SK-N-SH (cell line): ENCODE measurements around the gene B3GALNT2. TPM values are rescaled to one million over a fixed set of nuclear protein-coding genes. Genes with fewer than 3 reads are reported as not detected.

Source experiments
- CTCF ChIA-PET: fragments of 300-600, 350-600 bp; formaldehyde crosslinking; extraction: SDS; loops from one replicate; lab custom pipeline; 2021; lab: Yijun Ruan, JAX
- POLR2A ChIA-PET: fragments of 350-600 bp; sonication (Branson Sonifier 250); formaldehyde crosslinking; extraction: SDS; loops from one replicate; lab custom pipeline; 2020; ENCODE audit warnings: antibody characterized with exemption, inconsistent platforms; lab: Yijun Ruan, JAX
- DNase-seq: peaks from one replicate; pipeline ENCODE4 v3.0.0; 2012
- H2AFZ ChIP-seq: fragments of 200-600 bp; sonication (generic); 2 replicates; pipeline ENCODE4 v1.8.1; 2016; ENCODE audit warnings: antibody characterized with exemption, mild to moderate bottlenecking, low read depth
- H3F3A ChIP-seq: fragments of 200-600 bp; sonication (generic); replicated peaks from 2 replicates; pipeline ENCODE3; 2016; ENCODE audit warnings: antibody characterized with exemption, mild to moderate bottlenecking; ENCODE audit not compliant: insufficient read depth
- H3K27ac ChIP-seq, 2 experiments: fragments of 200-500 bp in 1 of 2; fragments of 200-600 bp in 1 of 2; sonication (Bioruptor generic) in 1 of 2; sonication (generic), shearing (Covaris generic) in 1 of 2; 2 replicates each; pipeline versions ENCODE4 v1.5.1 to v1.6.1; 2014 to 2016; ENCODE audit warnings: low read depth in 2 of 2, inconsistent platforms in 1 of 2, low read length in 1 of 2, mild to moderate bottlenecking in 1 of 2, mixed read lengths in 1 of 2
- H3K27me3 ChIP-seq: fragments of 200-600 bp; sonication (generic), shearing (Covaris generic); 2 replicates; pipeline ENCODE4 v1.6.1; 2016; ENCODE audit warnings: mixed run types; ENCODE audit not compliant: insufficient read depth
- H3K36me3 ChIP-seq, 2 experiments: fragments of 200-500 bp in 1 of 2; fragments of 200-600 bp in 1 of 2; sonication (Bioruptor generic) in 1 of 2; sonication (generic) in 1 of 2; replicated peaks in 1 of 2; 2 replicates each; pipeline versions ENCODE3 to v1.5.1; 2014 to 2016; ENCODE audit warnings: low read length in 1 of 2, mild to moderate bottlenecking in 1 of 2; ENCODE audit not compliant: insufficient read depth in 2 of 2, control insufficient read depth in 1 of 2
- H3K4me1 ChIP-seq, 2 experiments: fragments of 200-500 bp in 1 of 2; fragments of 200-600 bp in 1 of 2; sonication (Bioruptor generic) in 1 of 2; sonication (generic), shearing (Covaris generic) in 1 of 2; 2 replicates each; pipeline versions ENCODE4 v1.5.1 to v1.6.1; 2014 to 2016; ENCODE audit warnings: low read depth in 1 of 2, low read length in 1 of 2, mixed run types in 1 of 2; ENCODE audit not compliant: insufficient read depth in 2 of 2, control insufficient read depth in 1 of 2
- H3K4me2 ChIP-seq: fragments of 200-600 bp; sonication (generic), shearing (Covaris generic); 2 replicates; pipeline ENCODE4 v1.6.1; 2017; ENCODE audit warnings: mixed run types
- H3K4me3 ChIP-seq, 2 experiments: fragments of 200-500 bp in 1 of 2; fragments of 200-600 bp in 1 of 2; sonication (Bioruptor generic) in 1 of 2; sonication (generic), shearing (Covaris generic) in 1 of 2; 2 replicates each; pipeline versions ENCODE4 v1.5.1 to v1.8.1; 2014 to 2016; ENCODE audit warnings: low read depth in 2 of 2, inconsistent platforms in 1 of 2, low read length in 1 of 2, mild to moderate bottlenecking in 1 of 2, mixed read lengths in 1 of 2, moderate library complexity in 1 of 2
- H3K79me2 ChIP-seq: fragments of 200-600 bp; sonication (generic); 2 replicates; pipeline ENCODE4 v1.8.1; 2017; ENCODE audit warnings: mild to moderate bottlenecking; ENCODE audit not compliant: insufficient read depth
- H3K9ac ChIP-seq: fragments of 200-600 bp; sonication (generic); 2 replicates; pipeline ENCODE4 v1.6.1; 2017; ENCODE audit warnings: mixed run types
- H3K9me2 ChIP-seq: fragments of 200-600 bp; sonication (generic); 2 replicates; pipeline ENCODE4 v1.6.1; 2017; ENCODE audit warnings: mixed run types
- H3K9me3 ChIP-seq: fragments of 200-600 bp; sonication (generic); 2 replicates; pipeline ENCODE4 v1.6.1; 2017; ENCODE audit warnings: mixed run types, mild to moderate bottlenecking, moderate library complexity
- H4K20me1 ChIP-seq: fragments of 200-600 bp; sonication (generic); 2 replicates; pipeline ENCODE4 v1.6.1; 2017; ENCODE audit warnings: mild to moderate bottlenecking, mixed run types; ENCODE audit not compliant: insufficient read depth
- CTCF ChIP-seq: fragments of 200-600 bp; sonication (generic); IDR thresholded peaks from 2 replicates; pipeline ENCODE4 v1.6.1; 2017; ENCODE audit warnings: antibody characterized with exemption, mild to moderate bottlenecking, moderate library complexity
- JUND ChIP-seq: IDR thresholded peaks from 2 replicates; pipeline ENCODE4 v1.4.0; 2012
- MXI1 ChIP-seq: IDR thresholded peaks from 2 replicates; pipeline ENCODE4 v1.6.1; 2012; ENCODE audit warnings: mild to moderate bottlenecking, low read depth, low read length, improper control_type of control experiment
- NFIC ChIP-seq: IDR thresholded peaks from 2 replicates; pipeline ENCODE4 v1.4.0; 2012; ENCODE audit warnings: borderline replicate concordance
- PBX3 ChIP-seq: IDR thresholded peaks from 2 replicates; pipeline ENCODE4; 2012
- POLR2AphosphoS5 ChIP-seq: IDR thresholded peaks from 2 replicates; pipeline ENCODE4 v1.6.1; 2012; ENCODE audit warnings: low read depth, low read length
- RAD21 ChIP-seq: IDR thresholded peaks from 2 replicates; pipeline ENCODE4 v1.6.1; 2012; ENCODE audit warnings: mild to moderate bottlenecking, low read length
- RFX5 ChIP-seq: IDR thresholded peaks from 2 replicates; pipeline ENCODE4 v1.6.1; 2012; ENCODE audit warnings: mild to moderate bottlenecking, improper control_type of control experiment, low read length
- RXRA ChIP-seq: IDR thresholded peaks from 2 replicates; pipeline ENCODE4 v1.4.0; 2012; ENCODE audit warnings: low read depth, mild to moderate bottlenecking, borderline replicate concordance
- SIN3A ChIP-seq: IDR thresholded peaks from 2 replicates; pipeline ENCODE4 v1.6.1; 2012; ENCODE audit warnings: low read depth, mild to moderate bottlenecking, low read length, moderate library complexity, borderline replicate concordance
- SMC3 ChIP-seq: IDR thresholded peaks from 2 replicates; pipeline ENCODE4 v1.6.1; 2012; ENCODE audit warnings: low read depth, low read length, improper control_type of control experiment
- WGBS: methylation state at CpG from one replicate; pipeline ENCODE4 v1.1.6; 2017; ENCODE audit warnings: low lambda C conversion rate; 5-methylcytosine and 5-hydroxymethylcytosine counted together
- polyA plus RNA-seq, 3 experiments: library from polyadenylated mRNA; depleted of rRNA; stranded (reverse); fragments of >200 nt; gene quantifications; 2 replicates each; pipeline ENCODE4 v1.2.3, GENCODE V29; 2012

The B3GALNT2 gene
- polyA plus RNA-seq, 1 of the 3 experiments (the other 2 are of a cell fraction) = 15.5 TPM

GRCh38 chr1:235417086-235417697 is 87.1 kb downstream of the B3GALNT2 start:
- Histone ChIP-seq H3K9me2 (no peaks in the 10 kb centered on the region), H3K4me2 (no peak overlapping the region), H3K79me2 (peaks cover 58% of the 10 kb centered on the region), H3K9me3 (no peaks in the 10 kb centered on the region), H3K27ac (no peak overlapping the region), H2AFZ (no peak overlapping the region), H3K9ac (no peak overlapping the region), H3K4me1 (peaks cover 0 to 7% of the 10 kb centered on the region in 2 experiments; a peak in 2 of 4 replicates), H3F3A (peaks cover 11% of the 10 kb centered on the region), H4K20me1 (peaks cover 4% of the 10 kb centered on the region; the same call in 1 of the 2 replicates), H3K36me3 (peaks cover 9 to 11% of the 10 kb centered on the region in 2 experiments), H3K4me3 (no peak overlapping the region; a peak in 1 of 4 replicates), H3K27me3 (no peaks in the 10 kb centered on the region)
- TF ChIP-seq RFX5 (0 out of 2 replicates have a peak, but pooled peaks have one; percentile 39), POLR2AphosphoS5 (no peak), SMC3 (peak; percentile 78), RAD21 (peak; percentile 86), SIN3A (no peak), CTCF (peak; percentile 93), MXI1 (peak; percentile 47; the same call in 1 of the 2 replicates), NFIC (peak; percentile 31; the same call in 1 of the 2 replicates)
- POLR2A ChIA-PET = no interaction called here
- CTCF ChIA-PET = interaction anchor here (0.6 to 3.7 kb wide), 49 partner anchors 9 to 1634 kb away, joined by 3 to 35 read pairs (median 4); partner anchors contain the start of genes ARID4B, B3GALNT2, GGPS1 and LYST
- peak; percentile 75 for DNase-seq
- 35% methylated on average over 8 of the region's 8 CpGs for WGBS

- H3K9me2 ChIP-seq = no peaks in the 10 kb centered on the region
- CTCF ChIA-PET = interaction anchor here (0.6 to 3.7 kb wide), 48 partner anchors 10 to 1008 kb away, joined by 3 to 35 read pairs (median 4); partner anchors contain the start of genes ARID4B, B3GALNT2, GGPS1 and LYST
- no peak overlapping the region for H3K4me3 ChIP-seq
- TF ChIP-seq NFIC (peak; percentile 27), PBX3 (peak; percentile 56; the same call in 1 of the 2 replicates), RXRA (peak; percentile 48; the same call in 1 of the 2 replicates), SMC3 (no peak), JUND (0 out of 2 replicates have a peak, but pooled peaks have one; percentile 6)
- no peaks in the 10 kb centered on the region for H3K27me3 ChIP-seq
- H3K36me3 ChIP-seq = peaks cover 9 to 11% of the 10 kb centered on the region in 2 experiments
- POLR2A ChIA-PET = no interaction called here
- H3K9me3 ChIP-seq = no peaks in the 10 kb centered on the region
- no peak for DNase-seq
- 63% methylated on average over 1 of the region's 1 CpG for WGBS
- 0 out of 2 replicates have a peak overlapping the region, but pooled peaks have one; percentile 0 for H3K4me2 ChIP-seq
- peaks cover 54% of the 10 kb centered on the region for H3K79me2 ChIP-seq
- H2AFZ ChIP-seq = no peak overlapping the region
- H3K9ac ChIP-seq = no peak overlapping the region
- H3K27ac ChIP-seq = no peak overlapping the region
- H4K20me1 ChIP-seq = peaks cover 4% of the 10 kb centered on the region; the same call in 1 of the 2 replicates
- peaks cover 0 to 4% of the 10 kb centered on the region in 2 experiments; a peak in 2 of 4 replicates for H3K4me1 ChIP-seq
- H3F3A ChIP-seq = peaks cover 14% of the 10 kb centered on the region
Observed at GRCh38 chr1:235416662-235417049, 87.6 kb downstream of the B3GALNT2 start.
